Thoracic aorta (tissue), 2 donors: ENCODE data around the gene ACOT7. TPM values are rescaled to one million over a fixed set of nuclear protein-coding genes. Genes with fewer than 3 reads are reported as not detected.

Experiments used
- ATAC-seq: fragments of 150-250 bp; one replicate; pipeline ENCODE4 v1.8.0; 2017; ENCODE audit warnings: low read depth; ENCODE audit not compliant: insufficient number of reproducible peaks, low FRiP score
- DNase-seq: peaks from one replicate; pipeline ENCODE4 v3.0.0-alpha.2; 2020; ENCODE audit warnings: low spot score
- H3K27ac ChIP-seq, 2 donors: fragments of 200-600 bp; sonication (generic); 1 replicate in 1 of 2; 2 replicates in 1 of 2; pipeline ENCODE4 v1.5.1; 2016; ENCODE audit warnings: mild to moderate bottlenecking in 2 of 2, moderate library complexity in 2 of 2
- H3K27me3 ChIP-seq: fragments of 200-600 bp; sonication (generic); replicated peaks from 2 replicates; pipeline ENCODE4 v1.6.0; 2016; ENCODE audit warnings: mild to moderate bottlenecking; ENCODE audit not compliant: insufficient read depth
- H3K36me3 ChIP-seq: fragments of 200-600 bp; sonication (generic); one replicate; pipeline ENCODE4 v1.5.1; 2016
- H3K4me1 ChIP-seq, 2 donors: fragments of 200-600 bp; sonication (generic); 1 replicate in 1 of 2; 2 replicates in 1 of 2; pipeline versions ENCODE4 v1.5.1 to v1.6.0; 2016; ENCODE audit warnings: low read depth in 2 of 2, mild to moderate bottlenecking in 1 of 2; ENCODE audit not compliant: control insufficient read depth in 1 of 2
- H3K4me3 ChIP-seq: fragments of 200-600 bp; sonication (generic); 2 replicates; pipeline ENCODE4 v1.5.1; 2016; ENCODE audit warnings: mild to moderate bottlenecking
- H3K9me3 ChIP-seq: fragments of 200-600 bp; sonication (generic); 2 replicates; pipeline ENCODE4 v1.5.1; 2016
- total RNA-seq, 2 donors: library from RNA; depleted of rRNA; stranded (reverse); fragments of >200 nt; gene quantifications; one replicate each; pipeline versions ENCODE4 v1.1.0 to v1.2.3, GENCODE V29; 2016
- TF ChIP-seq, protein P1 (sequence below): fragments of 200-600 bp; sonication (generic); IDR thresholded peaks from one replicate; pipeline ENCODE4 v1.5.1; 2019; ENCODE audit warnings: antibody characterized with exemption

The ACOT7 gene
- total RNA-seq, 2 donors from 2014 or later = 23.7 to 33.0 TPM

- Histone ChIP-seq H3K4me3 (no peak overlapping the region), H3K4me1 (peaks cover 18 to 30% of the 10 kb centered on the region in 2 donors), H3K36me3 (no peaks in the 10 kb centered on the region), H3K27ac (no peak overlapping the region), H3K9me3 (no peaks in the 10 kb centered on the region), H3K27me3 (peaks cover 11% of the 10 kb centered on the region)
- DNase-seq (no peak), ATAC-seq (no peak)
- TF ChIP-seq, protein P1, sequence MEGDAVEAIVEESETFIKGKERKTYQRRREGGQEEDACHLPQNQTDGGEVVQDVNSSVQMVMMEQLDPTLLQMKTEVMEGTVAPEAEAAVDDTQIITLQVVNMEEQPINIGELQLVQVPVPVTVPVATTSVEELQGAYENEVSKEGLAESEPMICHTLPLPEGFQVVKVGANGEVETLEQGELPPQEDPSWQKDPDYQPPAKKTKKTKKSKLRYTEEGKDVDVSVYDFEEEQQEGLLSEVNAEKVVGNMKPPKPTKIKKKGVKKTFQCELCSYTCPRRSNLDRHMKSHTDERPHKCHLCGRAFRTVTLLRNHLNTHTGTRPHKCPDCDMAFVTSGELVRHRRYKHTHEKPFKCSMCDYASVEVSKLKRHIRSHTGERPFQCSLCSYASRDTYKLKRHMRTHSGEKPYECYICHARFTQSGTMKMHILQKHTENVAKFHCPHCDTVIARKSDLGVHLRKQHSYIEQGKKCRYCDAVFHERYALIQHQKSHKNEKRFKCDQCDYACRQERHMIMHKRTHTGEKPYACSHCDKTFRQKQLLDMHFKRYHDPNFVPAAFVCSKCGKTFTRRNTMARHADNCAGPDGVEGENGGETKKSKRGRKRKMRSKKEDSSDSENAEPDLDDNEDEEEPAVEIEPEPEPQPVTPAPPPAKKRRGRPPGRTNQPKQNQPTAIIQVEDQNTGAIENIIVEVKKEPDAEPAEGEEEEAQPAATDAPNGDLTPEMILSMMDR = no peak
Measured at GRCh38 chr1:6417961-6418667, 24.5 kb upstream of the ACOT7 start.

DNA sequence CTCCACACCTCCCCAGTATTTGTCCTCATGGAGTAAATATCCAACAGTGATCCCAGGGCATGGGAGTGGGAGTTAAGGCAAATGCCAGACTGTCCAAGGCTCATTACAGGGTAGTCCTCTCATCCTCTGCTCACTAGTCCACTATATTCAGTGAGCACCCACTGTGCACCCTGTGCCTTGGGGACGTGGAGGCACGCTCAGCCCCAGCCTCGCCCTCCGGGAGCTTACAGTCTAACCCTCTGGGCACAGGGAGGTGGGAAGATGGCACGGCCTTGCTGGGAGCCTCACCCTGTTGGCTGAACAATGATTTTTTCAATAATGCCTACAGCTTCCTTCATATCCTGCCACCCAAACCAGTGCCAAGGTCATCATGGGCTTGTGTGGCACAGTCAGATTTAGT is 23.3 kb upstream of the ACOT7 start:
- Histone ChIP-seq H3K9me3 (no peaks in the 10 kb centered on the region), H3K27me3 (peaks cover 6% of the 10 kb centered on the region)
- TF ChIP-seq, protein P1 = no peak

DNA sequence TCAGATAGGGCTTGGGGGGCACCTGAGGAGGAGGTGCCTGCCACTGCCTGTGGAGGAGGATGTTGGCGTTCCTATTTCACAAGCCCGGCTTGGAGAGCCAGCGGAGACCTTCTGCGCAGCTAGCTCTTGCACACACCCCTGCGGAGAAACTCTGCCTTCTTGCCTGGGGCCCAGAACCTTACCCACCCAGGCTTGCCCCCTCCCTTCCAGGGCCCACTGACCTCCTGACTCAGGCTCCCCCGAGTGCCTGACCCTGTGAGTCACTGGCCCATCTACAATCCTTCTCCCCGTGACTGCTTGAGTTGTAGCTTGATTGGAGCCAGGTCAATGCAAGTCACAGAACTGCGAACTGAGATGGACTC is 22.7 kb upstream of the ACOT7 start:
- H3K27me3 ChIP-seq = peaks cover 6% of the 10 kb centered on the region
- no peak overlapping the region for H3K4me3 ChIP-seq
- peaks cover 18 to 23% of the 10 kb centered on the region in 2 donors for H3K4me1 ChIP-seq
- DNase-seq = no peak
- no peaks in the 10 kb centered on the region for H3K36me3 ChIP-seq
- TF ChIP-seq, protein P1 = no peak
- H3K27ac ChIP-seq = no peak overlapping the region
- H3K9me3 ChIP-seq = no peaks in the 10 kb centered on the region
- ATAC-seq = no peak

More for the DNA sequence above, 23.3 kb upstream of the ACOT7 start:
- no peak overlapping the region for H3K27ac ChIP-seq
- H3K36me3 ChIP-seq = no peaks in the 10 kb centered on the region
- no peak overlapping the region for H3K4me3 ChIP-seq
- H3K4me1 ChIP-seq = peaks cover 18 to 23% of the 10 kb centered on the region in 2 donors
- no peak for ATAC-seq
- no peak for DNase-seq

DNA sequence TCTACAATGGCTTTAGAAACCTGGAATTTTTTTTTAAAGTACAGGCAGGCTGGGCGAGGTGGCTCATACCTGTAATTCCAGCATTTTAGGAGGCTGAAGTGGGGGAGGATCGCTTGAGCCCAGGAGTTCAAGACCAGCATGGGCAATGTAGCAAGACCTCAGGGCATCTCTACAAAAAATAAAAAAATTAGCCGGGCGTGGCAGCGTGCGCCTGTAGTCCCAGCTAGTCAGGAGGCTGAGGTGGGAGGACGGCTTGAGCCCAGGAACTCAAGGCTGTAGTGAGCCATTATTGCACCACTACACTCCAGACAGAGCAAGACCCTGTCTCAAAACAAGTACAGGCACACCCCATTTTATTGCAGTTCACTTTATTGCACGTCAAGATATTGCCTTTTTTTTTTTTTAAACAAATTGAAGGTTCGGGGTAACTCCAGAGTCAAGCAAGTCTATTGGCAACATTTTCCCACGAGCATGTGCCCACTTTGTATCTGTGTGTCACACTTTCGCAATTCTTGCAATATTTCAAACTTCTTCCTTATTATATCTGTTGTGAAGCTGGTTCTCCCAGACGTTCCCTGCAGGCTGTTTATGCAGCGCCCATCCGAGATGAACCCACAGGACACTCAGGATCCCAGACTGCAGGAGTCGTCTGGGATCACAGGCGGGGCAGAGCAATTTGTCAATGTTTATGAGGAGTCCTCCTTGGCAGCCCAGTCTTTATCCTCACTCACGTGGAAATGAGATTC is 21.5 kb upstream of the ACOT7 start:
- H3K36me3 ChIP-seq = no peaks in the 10 kb centered on the region
- ATAC-seq = no peak
- H3K27ac ChIP-seq = no peak overlapping the region
- H3K4me3 ChIP-seq = no peak overlapping the region
- H3K27me3 ChIP-seq = peaks cover 6% of the 10 kb centered on the region
- no peak for DNase-seq
- TF ChIP-seq, protein P1 = no peak
- H3K9me3 ChIP-seq = no peaks in the 10 kb centered on the region
- peaks cover 13 to 15% of the 10 kb centered on the region in 2 donors for H3K4me1 ChIP-seq

GRCh38 chr1:6414443-6414844 is 20.9 kb upstream of the ACOT7 start:
- no peaks in the 10 kb centered on the region for H3K36me3 ChIP-seq
- DNase-seq (no peak), ATAC-seq (no peak)
- no peaks in the 10 kb centered on the region for H3K9me3 ChIP-seq
- H3K4me1 ChIP-seq = peaks cover 6 to 8% of the 10 kb centered on the region in 2 donors
- no peak overlapping the region for H3K27ac ChIP-seq
- H3K27me3 ChIP-seq = peaks cover 6% of the 10 kb centered on the region
- TF ChIP-seq, protein P1 = no peak
- no peak overlapping the region for H3K4me3 ChIP-seq
